ENCODE results near the gene TNFSF9.
"Not testable (repeated sequence)": the region's sequence is repeated elsewhere in the genome, so short reads cannot be mapped to it uniquely, and the experiment has no call there.

Gene TNFSF9

DNA sequence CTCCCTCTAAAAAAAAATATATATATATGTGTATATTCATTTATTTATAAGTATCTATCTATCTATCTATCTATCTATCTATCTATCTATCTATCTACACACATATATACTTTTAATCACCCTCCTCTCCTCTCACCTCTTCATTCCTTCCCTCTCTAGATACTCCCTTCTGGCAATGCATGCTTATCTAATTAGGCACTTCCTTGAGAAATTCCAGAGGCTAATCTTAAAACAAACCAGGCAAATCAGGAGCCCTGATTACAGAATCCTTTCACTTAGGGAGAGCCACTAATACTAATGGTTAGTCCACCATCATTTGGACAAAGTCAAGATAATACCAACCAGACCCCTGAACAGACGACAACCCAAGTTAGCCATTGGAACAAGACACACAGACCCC lies 42.5 kb downstream of the TNFSF9 start:
- Histone ChIP-seq H3K4me1 (ENCODE audit: control insufficient read depth, insufficient read depth, low read length, poor library complexity, severe bottlenecking) (no peaks in the 10 kb centered on the region), H3K36me3 (ENCODE audit: control insufficient read depth, insufficient read depth, low read length) (no peaks in the 10 kb centered on the region), H3K27ac (ENCODE audit: insufficient read depth, low read length, poor library complexity, severe bottlenecking) (no peak overlapping the region), H3K27me3 (replicated peaks; ENCODE audit: control insufficient read depth, insufficient read depth, low read length, poor library complexity, severe bottlenecking) (peaks cover 3% of the 10 kb centered on the region), H3K9me3 (ENCODE audit: control insufficient read depth, low read length) (no peaks in the 10 kb centered on the region), H3K4me3 (ENCODE audit: insufficient read depth, low read depth, low read length, poor library complexity, severe bottlenecking) (no peak overlapping the region)
- DNase-seq: no peak

DNA sequence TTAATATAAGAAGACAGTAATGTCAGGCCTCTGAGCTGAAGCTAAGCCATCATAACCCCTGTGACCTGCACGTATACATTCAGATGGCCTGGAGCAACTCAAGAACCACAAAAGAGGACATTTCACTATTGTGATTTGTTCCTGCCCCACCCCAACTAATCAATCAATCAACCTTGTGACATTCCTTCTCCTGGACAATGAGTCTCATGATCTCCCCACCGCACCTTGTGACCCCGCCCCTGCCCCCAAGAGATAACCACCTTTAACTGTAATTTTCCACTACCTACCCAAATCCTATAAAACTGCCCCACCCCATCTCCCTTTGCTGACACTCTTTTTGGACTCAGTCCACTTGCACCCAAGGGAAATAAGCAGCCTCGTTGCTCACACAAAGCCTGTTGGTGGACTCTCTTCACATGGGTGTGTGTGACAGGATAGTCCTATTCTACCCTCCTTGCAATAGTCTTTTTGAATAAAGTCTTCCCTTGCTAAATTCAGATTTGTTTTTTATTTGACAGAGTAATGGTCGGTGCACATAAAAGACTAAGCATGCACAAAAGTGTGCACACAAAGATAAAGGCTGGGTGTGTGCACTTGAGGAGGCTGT lies 46.1 kb downstream of the TNFSF9 start:
- no peaks in the 10 kb centered on the region for H3K4me1 ChIP-seq (ENCODE audit: control insufficient read depth, insufficient read depth, low read length, poor library complexity, severe bottlenecking)
- no peak for DNase-seq

GRCh38 chr19:6577476-6578125 lies 46.8 kb downstream of the TNFSF9 start:
- no peaks in the 10 kb centered on the region for H3K9me3 ChIP-seq (ENCODE audit: control insufficient read depth, low read length)
- H3K4me3 ChIP-seq (ENCODE audit: insufficient read depth, low read depth, low read length, poor library complexity, severe bottlenecking): no peak overlapping the region
- H3K4me1 ChIP-seq (ENCODE audit: control insufficient read depth, insufficient read depth, low read length, poor library complexity, severe bottlenecking): no peaks in the 10 kb centered on the region
- no peak for DNase-seq
- H3K36me3 ChIP-seq (ENCODE audit: control insufficient read depth, insufficient read depth, low read length): no peaks in the 10 kb centered on the region
- H3K27me3 ChIP-seq (replicated peaks; ENCODE audit: control insufficient read depth, insufficient read depth, low read length, poor library complexity, severe bottlenecking): peaks cover 3% of the 10 kb centered on the region
- no peak overlapping the region for H3K27ac ChIP-seq (ENCODE audit: insufficient read depth, low read length, poor library complexity, severe bottlenecking)

More for the DNA sequence above, 46.1 kb downstream of the TNFSF9 start:
- Histone ChIP-seq H3K27me3 (replicated peaks; ENCODE audit: control insufficient read depth, insufficient read depth, low read length, poor library complexity, severe bottlenecking) (peaks cover 3% of the 10 kb centered on the region), H3K9me3 (ENCODE audit: control insufficient read depth, low read length) (no peaks in the 10 kb centered on the region), H3K4me3 (ENCODE audit: insufficient read depth, low read depth, low read length, poor library complexity, severe bottlenecking) (no peak overlapping the region), H3K27ac (ENCODE audit: insufficient read depth, low read length, poor library complexity, severe bottlenecking) (no peak overlapping the region), H3K36me3 (ENCODE audit: control insufficient read depth, insufficient read depth, low read length) (no peaks in the 10 kb centered on the region)

GRCh38 chr19:6579450-6580178 lies 48.8 kb downstream of the TNFSF9 start:
- Histone ChIP-seq H3K27ac (ENCODE audit: insufficient read depth, low read length, poor library complexity, severe bottlenecking) (no peak overlapping the region), H3K36me3 (ENCODE audit: control insufficient read depth, insufficient read depth, low read length) (no peaks in the 10 kb centered on the region), H3K4me3 (ENCODE audit: insufficient read depth, low read depth, low read length, poor library complexity, severe bottlenecking) (no peak overlapping the region), H3K4me1 (ENCODE audit: control insufficient read depth, insufficient read depth, low read length, poor library complexity, severe bottlenecking) (no peaks in the 10 kb centered on the region), H3K9me3 (ENCODE audit: control insufficient read depth, low read length) (no peaks in the 10 kb centered on the region), H3K27me3 (replicated peaks; ENCODE audit: control insufficient read depth, insufficient read depth, low read length, poor library complexity, severe bottlenecking) (no peaks in the 10 kb centered on the region)
- no peak for DNase-seq

GRCh38 chr19:6580313-6580712 lies 49.5 kb downstream of the TNFSF9 start:
- Histone ChIP-seq H3K9me3 (ENCODE audit: control insufficient read depth, low read length) (no peaks in the 10 kb centered on the region), H3K27me3 (replicated peaks; ENCODE audit: control insufficient read depth, insufficient read depth, low read length, poor library complexity, severe bottlenecking) (no peaks in the 10 kb centered on the region), H3K4me1 (ENCODE audit: control insufficient read depth, insufficient read depth, low read length, poor library complexity, severe bottlenecking) (no peaks in the 10 kb centered on the region), H3K36me3 (ENCODE audit: control insufficient read depth, insufficient read depth, low read length) (no peaks in the 10 kb centered on the region), H3K4me3 (ENCODE audit: insufficient read depth, low read depth, low read length, poor library complexity, severe bottlenecking) (no peak overlapping the region), H3K27ac (ENCODE audit: insufficient read depth, low read length, poor library complexity, severe bottlenecking) (no peak overlapping the region)
- DNase-seq: no peak

- H3K27ac ChIP-seq (ENCODE audit: insufficient read depth, low read length, poor library complexity, severe bottlenecking); H3K36me3 ChIP-seq (ENCODE audit: control insufficient read depth, insufficient read depth, low read length); H3K4me1 ChIP-seq (ENCODE audit: control insufficient read depth, insufficient read depth, low read length, poor library complexity, severe bottlenecking); H3K9me3 ChIP-seq (ENCODE audit: control insufficient read depth, low read length); H3K27me3 ChIP-seq (replicated peaks; ENCODE audit: control insufficient read depth, insufficient read depth, low read length, poor library complexity, severe bottlenecking); H3K4me3 ChIP-seq (ENCODE audit: insufficient read depth, low read depth, low read length, poor library complexity, severe bottlenecking); DNase-seq: not testable (repeated sequence)
Observed at GRCh38 chr19:6582515-6583484, 52.0 kb downstream of the TNFSF9 start.

All from effector memory CD4-positive, alpha-beta T cell (primary cell).